HEK293 (cell line): ENCODE measurements around the gene GRAMD4.

ENCODE experiments used
- CTCF ChIA-PET: fragments of 350-600 bp; formaldehyde crosslinking; extraction: SDS; loops from one replicate; lab custom pipeline; 2021; ENCODE audit warnings: antibody characterized with exemption; lab: Yijun Ruan, JAX
- POLR2A ChIA-PET: fragments of 300-600 bp; formaldehyde crosslinking; extraction: SDS; loops from one replicate; lab custom pipeline; 2020; ENCODE audit warnings: antibody characterized with exemption, inconsistent platforms; lab: Yijun Ruan, JAX
- H3K27ac ChIP-seq: fragments of 200-500 bp; sonication (Bioruptor generic); 2 replicates; pipeline ENCODE4 v1.5.1; 2014; ENCODE audit warnings: low read depth, low read length, control low read depth, inconsistent platforms; ENCODE audit errors: extremely low read depth
- H3K36me3 ChIP-seq, 2 experiments: fragments of 200-500 bp in 1 of 2; sonication (Bioruptor generic) in 1 of 2; 1 replicate in 1 of 2; 2 replicates in 1 of 2; pipeline ENCODE4 v1.5.1; 2014 to 2017; ENCODE audit warnings: inconsistent platforms in 2 of 2, low read length in 2 of 2; ENCODE audit not compliant: control insufficient read depth in 2 of 2, insufficient read depth in 1 of 2
- H3K4me1 ChIP-seq: fragments of 200-500 bp; sonication (Bioruptor generic); 2 replicates; pipeline ENCODE4 v1.5.1; 2014; ENCODE audit warnings: mild to moderate bottlenecking, low read length, inconsistent platforms; ENCODE audit not compliant: control insufficient read depth, insufficient read depth
- H3K4me3 ChIP-seq: 2 replicates; pipeline ENCODE4 v1.5.1; 2011; ENCODE audit warnings: low read depth, mild to moderate bottlenecking, control low read depth, low read length, moderate library complexity
- H3K9me3 ChIP-seq: fragments of 200-500 bp; sonication (Bioruptor generic); 2 replicates; pipeline ENCODE4 v1.5.1; 2014; ENCODE audit warnings: low read depth, low read length, inconsistent platforms; ENCODE audit not compliant: control insufficient read depth, insufficient read depth
- ATF2 ChIP-seq: fragments of 450-650 bp; formaldehyde crosslinking; IDR thresholded peaks from 2 replicates; pipeline ENCODE4 v1.5.1; 2016; ENCODE audit warnings: missing biosample characterization, missing genetic modification characterization, low read depth
- BCL11B ChIP-seq: fragments of 450-650 bp; formaldehyde crosslinking; IDR thresholded peaks from 2 replicates; pipeline ENCODE4 v1.5.1; 2016; ENCODE audit warnings: low read depth, missing biosample characterization, missing genetic modification characterization
- GLI2 ChIP-seq: fragments of 450-650 bp; formaldehyde crosslinking; IDR thresholded peaks from 2 replicates; pipeline ENCODE4; 2017; ENCODE audit warnings: missing biosample characterization, missing genetic modification characterization, low read depth, borderline replicate concordance
- HIC1 ChIP-seq: fragments of 450-650 bp; formaldehyde crosslinking; IDR thresholded peaks from 2 replicates; pipeline ENCODE4 v1.5.1; 2016; ENCODE audit warnings: missing biosample characterization, missing genetic modification characterization
- HOXD13 ChIP-seq: sonication (generic); formaldehyde crosslinking; IDR thresholded peaks from 2 replicates; pipeline ENCODE4 v1.8.0; 2022; ENCODE audit warnings: missing genetic modification reagents, borderline replicate concordance
- KLF1 ChIP-seq: fragments of 450-650 bp; formaldehyde crosslinking; IDR thresholded peaks from 2 replicates; pipeline ENCODE4 v1.5.1; 2016; ENCODE audit warnings: missing biosample characterization, missing genetic modification characterization
- KLF10 ChIP-seq: fragments of 450-650 bp; IDR thresholded peaks from 2 replicates; pipeline ENCODE4 v1.5.1; 2018; ENCODE audit warnings: missing biosample characterization, mild to moderate bottlenecking, missing genetic modification characterization
- KLF17 ChIP-seq: fragments of 450-650 bp; formaldehyde crosslinking; IDR thresholded peaks from 2 replicates; pipeline ENCODE4 v1.5.1; 2016; ENCODE audit warnings: missing biosample characterization, missing genetic modification characterization
- MEIS1 ChIP-seq: sonication (generic); formaldehyde crosslinking; IDR thresholded peaks from 2 replicates; pipeline ENCODE4 v1.8.1; 2022; ENCODE audit warnings: missing genetic modification reagents, mild to moderate bottlenecking, borderline replicate concordance
- PRDM1 ChIP-seq: fragments of 450-650 bp; formaldehyde crosslinking; IDR thresholded peaks from 2 replicates; pipeline ENCODE4; 2016; ENCODE audit warnings: missing biosample characterization, missing genetic modification characterization
- SP7 ChIP-seq: fragments of 450-650 bp; formaldehyde crosslinking; IDR thresholded peaks from 2 replicates; pipeline ENCODE4 v1.5.1; 2016; ENCODE audit warnings: missing biosample characterization, missing genetic modification characterization
- YY1 ChIP-seq: fragments of 450-650 bp; formaldehyde crosslinking; IDR thresholded peaks from 2 replicates; pipeline ENCODE4 v1.5.1; 2018; ENCODE audit warnings: missing biosample characterization, missing genetic modification characterization
- ZBTB10 ChIP-seq: fragments of 450-650 bp; formaldehyde crosslinking; IDR thresholded peaks from 2 replicates; pipeline ENCODE4 v1.5.1; 2016; ENCODE audit warnings: missing biosample characterization, missing genetic modification characterization
- ZBTB26 ChIP-seq: fragments of 450-650 bp; formaldehyde crosslinking; optimal IDR thresholded peaks from 2 replicates; pipeline ENCODE3; 2016; ENCODE audit warnings: missing biosample characterization, mild to moderate bottlenecking, missing genetic modification characterization
- ZFHX2 ChIP-seq: fragments of 450-650 bp; formaldehyde crosslinking; conservative IDR thresholded peaks from 2 replicates; pipeline ENCODE4 v1.5.1; 2016; ENCODE audit warnings: missing biosample characterization, missing genetic modification characterization
- ZFP37 ChIP-seq: fragments of 450-650 bp; formaldehyde crosslinking; IDR thresholded peaks from 2 replicates; pipeline ENCODE4 v1.5.1; 2016; ENCODE audit warnings: missing biosample characterization, missing genetic modification characterization
- ZNF10 ChIP-seq: fragments of 450-650 bp; formaldehyde crosslinking; IDR thresholded peaks from 2 replicates; pipeline ENCODE4 v1.5.1; 2017; ENCODE audit warnings: missing biosample characterization, missing genetic modification characterization
- ZNF155 ChIP-seq: fragments of 450-650 bp; formaldehyde crosslinking; IDR thresholded peaks from 2 replicates; pipeline ENCODE4 v1.5.1; 2016; ENCODE audit warnings: missing biosample characterization, missing genetic modification characterization
- ZNF19 ChIP-seq: fragments of 450-650 bp; formaldehyde crosslinking; IDR thresholded peaks from 2 replicates; pipeline ENCODE4; 2016; ENCODE audit warnings: missing biosample characterization, missing genetic modification characterization, low read depth
- ZNF221 ChIP-seq: fragments of 450-650 bp; formaldehyde crosslinking; IDR thresholded peaks from 2 replicates; pipeline ENCODE4 v1.5.1; 2017; ENCODE audit warnings: missing biosample characterization, missing genetic modification characterization, borderline replicate concordance
- ZNF37A ChIP-seq: fragments of 450-650 bp; IDR thresholded peaks from 2 replicates; pipeline ENCODE4 v1.5.1; 2018; ENCODE audit warnings: missing biosample characterization, missing genetic modification characterization
- ZNF449 ChIP-seq: fragments of 450-650 bp; formaldehyde crosslinking; IDR thresholded peaks from 2 replicates; pipeline ENCODE4 v1.5.1; 2017; ENCODE audit warnings: missing biosample characterization, mild to moderate bottlenecking, missing genetic modification characterization, moderate library complexity
- ZNF473 ChIP-seq: fragments of 450-650 bp; formaldehyde crosslinking; IDR thresholded peaks from 2 replicates; pipeline ENCODE4 v1.5.1; 2017; ENCODE audit warnings: missing biosample characterization, missing genetic modification characterization
- ZNF510 ChIP-seq: fragments of 450-650 bp; formaldehyde crosslinking; IDR thresholded peaks from 2 replicates; pipeline ENCODE4 v1.5.1; 2018; ENCODE audit warnings: mild to moderate bottlenecking, missing genetic modification characterization, missing biosample characterization; ENCODE audit not compliant: insufficient replicate concordance
- ZNF596 ChIP-seq: fragments of 450-650 bp; IDR thresholded peaks from 2 replicates; pipeline ENCODE4 v1.5.0; 2018; ENCODE audit warnings: missing biosample characterization, mild to moderate bottlenecking, missing genetic modification characterization, moderate library complexity
- ZNF645 ChIP-seq: fragments of 450-650 bp; formaldehyde crosslinking; IDR thresholded peaks from 2 replicates; pipeline ENCODE4; 2016; ENCODE audit warnings: missing biosample characterization, missing genetic modification characterization

The GRAMD4 gene

GRCh38 chr22:46577368-46578249, 42.6 kb upstream of the GRAMD4 start:
- Histone ChIP-seq H3K4me3 (peak overlapping the region; percentile 55), H3K4me1 (peaks cover 24% of the 10 kb centered on the region), H3K27ac (peak overlapping the region; percentile 80; the same call in 1 of the 2 replicates), H3K9me3 (no peaks in the 10 kb centered on the region), H3K36me3 (no peaks in the 10 kb centered on the region)
- POLR2A ChIA-PET = no interaction called here
- CTCF ChIA-PET = no interaction called here
- TF ChIP-seq ZNF10 (tag by site-specific recombination) = no peak
- no peak for TF ChIP-seq SP7 (tag by site-specific recombination)
- TF ChIP-seq ZNF155 (tag by site-specific recombination) = no peak
- no peak for TF ChIP-seq ZNF221 (tag by site-specific recombination)
- no peak for TF ChIP-seq ZNF596 (tag by site-specific recombination)
- no peak for TF ChIP-seq ZFP37
- peak; percentile 17; the same call in 1 of the 2 replicates for TF ChIP-seq KLF10 (tag by site-specific recombination)
- no peak for TF ChIP-seq PRDM1 (tag by site-specific recombination)
- TF ChIP-seq HIC1 = peak; percentile 67; the same call in 1 of the 2 replicates
- no peak for TF ChIP-seq ZNF449
- no peak for TF ChIP-seq ZNF37A
- TF ChIP-seq BCL11B = no peak
- no peak for TF ChIP-seq MEIS1 (CRISPR knock-in tag)
- TF ChIP-seq KLF17 = no peak
- no peak for TF ChIP-seq ZNF19 (tag by site-specific recombination)
- TF ChIP-seq ZFHX2 = no peak
- no peak for TF ChIP-seq ATF2 (tag by site-specific recombination)
- no peak for TF ChIP-seq YY1 (tag by site-specific recombination)
- peak; percentile 90 for TF ChIP-seq ZBTB10 (tag by site-specific recombination)
- no peak for TF ChIP-seq ZNF473 (tag by site-specific recombination)
- TF ChIP-seq ZBTB26 (tag by site-specific recombination) = peak; percentile 42
- no peak for TF ChIP-seq GLI2 (tag by site-specific recombination)
- TF ChIP-seq ZNF510 (tag by site-specific recombination) = no peak
- no peak for TF ChIP-seq HOXD13
- no peak for TF ChIP-seq ZNF645
- TF ChIP-seq KLF1 (tag by site-specific recombination) = no peak
